CD4-positive, alpha-beta T cell (primary cell): ENCODE measurements around the gene CATSPERZ. TPM values are rescaled to one million over a fixed set of nuclear protein-coding genes. Genes with fewer than 3 reads are reported as not detected.

ENCODE experiments used
- ATAC-seq: fragments of 200-7000 bp; cut with Tn5 transposase; one replicate; pipeline ENCODE4 v1.10.0; 2022; ENCODE audit warnings: mild to moderate bottlenecking; ENCODE audit not compliant: poor library complexity
- CTCF ChIA-PET: fragments of 350-600 bp; sonication (Branson Sonifier 250); formaldehyde crosslinking; loops from one replicate; lab custom pipeline; 2021; ENCODE audit warnings: antibody characterized with exemption, inconsistent platforms; lab: Charles Lee
- POLR2A ChIA-PET: fragments of 350-600 bp; sonication (Branson Sonifier 250); formaldehyde crosslinking; loops from one replicate; lab custom pipeline; 2021; ENCODE audit warnings: antibody characterized with exemption, inconsistent platforms; lab: Charles Lee
- DNase-seq, 14 experiments: peaks; one replicate each; pipeline ENCODE4 v3.0.0-alpha.2; 2013 to 2020; ENCODE audit warnings: mixed read lengths in 2 of 14
- H3K27ac ChIP-seq, 2 donors: one replicate each; pipeline versions ENCODE4 v1.5.1 to v1.7.0; 2013; ENCODE audit warnings: low read length in 2 of 2, low read depth in 1 of 2, mild to moderate bottlenecking in 1 of 2
- H3K27me3 ChIP-seq, 2 experiments: 1 replicate in 1 of 2; 2 replicates in 1 of 2; pipeline versions ENCODE4 v1.6.1 to v1.7.0; 2013; ENCODE audit warnings: low read length in 2 of 2, control low read depth in 1 of 2, mild to moderate bottlenecking in 1 of 2, moderate library complexity in 1 of 2; ENCODE audit not compliant: insufficient read depth in 2 of 2, control insufficient read depth in 1 of 2
- H3K36me3 ChIP-seq: one replicate; pipeline ENCODE4 v1.6.1; 2013; ENCODE audit warnings: low read length, control low read depth; ENCODE audit not compliant: insufficient read depth
- H3K4me1 ChIP-seq: one replicate; pipeline ENCODE4 v1.6.1; 2013; ENCODE audit warnings: low read length, control low read depth; ENCODE audit not compliant: insufficient read depth
- H3K4me3 ChIP-seq: one replicate; pipeline ENCODE4 v1.5.1; 2013; ENCODE audit warnings: mild to moderate bottlenecking, low read length, moderate library complexity
- H3K9me3 ChIP-seq, 2 experiments: 1 replicate in 1 of 2; 2 replicates in 1 of 2; pipeline versions ENCODE4 v1.6.1 to v1.7.0; 2013; ENCODE audit warnings: low read length in 2 of 2, mild to moderate bottlenecking in 2 of 2, control low read depth in 1 of 2, moderate library complexity in 1 of 2; ENCODE audit not compliant: control insufficient read depth in 1 of 2, insufficient read depth in 1 of 2
- H3K27ac Mint-ChIP-seq: one replicate; pipeline ENCODE4 v1.8.0; 2020; ENCODE audit warnings: mixed read lengths
- H3K27me3 Mint-ChIP-seq: one replicate; pipeline ENCODE4 v1.8.0; 2021; ENCODE audit warnings: mixed read lengths
- H3K36me3 Mint-ChIP-seq: one replicate; pipeline ENCODE4 v1.8.0; 2021; ENCODE audit warnings: low read depth, mixed read lengths
- H3K4me1 Mint-ChIP-seq: one replicate; pipeline ENCODE4 v1.8.0; 2021; ENCODE audit warnings: low read depth, mixed read lengths
- H3K4me3 Mint-ChIP-seq: one replicate; pipeline ENCODE4 v1.8.0; 2020; ENCODE audit warnings: mild to moderate bottlenecking, mixed read lengths
- H3K9me3 Mint-ChIP-seq: one replicate; pipeline ENCODE4 v1.8.0; 2020; ENCODE audit warnings: mixed read lengths
- CTCF ChIP-seq: fragments of 200-600 bp; IDR thresholded peaks from one replicate; pipeline ENCODE4 v1.8.0; 2022; ENCODE audit warnings: antibody characterized with exemption, mild to moderate bottlenecking
- intact Hi-C, 2 experiments: fragments of 100-400 bp; cut with DNase I in 1 of 2; cut with micrococcal nuclease in 1 of 2; formaldehyde crosslinking; loops; one replicate each; pipeline versions ENCODE4 v1.15.1 to v1.9.0; 2023 to 2025; cut with DNase I, micrococcal nuclease
- total RNA-seq, 174 experiments: library from RNA in 2 of 174; stranded (reverse) in 2 of 174; gene quantifications; one replicate each; pipeline ENCODE4 v1.2.3 and lab custom pipeline; 2021 to 2026

The CATSPERZ gene
- total RNA-seq, 2 experiments from 2014 or later = not detected

DNA sequence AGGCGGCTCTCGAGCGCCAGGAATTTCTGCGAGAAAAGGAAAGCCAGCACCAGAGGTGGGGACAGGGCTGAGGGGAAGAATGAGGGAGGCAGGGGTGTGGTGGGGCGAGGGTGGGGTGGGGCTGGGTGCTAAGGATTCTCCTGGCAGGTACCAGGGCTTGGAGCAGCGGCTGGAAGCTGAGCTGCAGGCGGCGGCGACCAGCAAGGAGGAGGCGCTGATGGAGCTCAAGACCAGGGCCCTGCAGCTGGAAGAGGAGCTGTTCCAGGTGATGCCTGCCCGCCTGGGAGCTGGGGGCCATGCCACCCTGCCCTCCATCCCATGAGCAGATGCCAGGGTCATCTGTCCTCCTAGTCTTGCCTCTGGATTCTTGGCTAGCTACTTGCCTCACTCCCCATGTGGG is 49.2 kb downstream of the CATSPERZ start:
- ChIA-PET POLR2A (interaction anchor here (2.2 kb wide), 1 partner anchor 32 kb away, joined by 7 read pairs; the partner anchor contains the start of genes PRDX5 and TRMT112), CTCF (no interaction called here)
- Histone ChIP-seq H3K4me3 (no peak overlapping the region), H3K36me3 (peaks cover 57% of the 10 kb centered on the region), H3K27ac (no peak overlapping the region), H3K9me3 (no peaks in the 10 kb centered on the region), H3K4me1 (peaks cover 1% of the 10 kb centered on the region), H3K27me3 (no peaks in the 10 kb centered on the region)
- intact Hi-C loops = no loop called here
- Mint-ChIP-seq H3K27me3 (no peaks in the 10 kb centered on the region), H3K4me1 (peaks cover 5% of the 10 kb centered on the region), H3K9me3 (no peaks in the 10 kb centered on the region), H3K36me3 (peaks cover 20% of the 10 kb centered on the region), H3K4me3 (no peak overlapping the region), H3K27ac (no peak overlapping the region)
- no peak for TF ChIP-seq CTCF
- no peak for ATAC-seq
- no peak for DNase-seq

DNA sequence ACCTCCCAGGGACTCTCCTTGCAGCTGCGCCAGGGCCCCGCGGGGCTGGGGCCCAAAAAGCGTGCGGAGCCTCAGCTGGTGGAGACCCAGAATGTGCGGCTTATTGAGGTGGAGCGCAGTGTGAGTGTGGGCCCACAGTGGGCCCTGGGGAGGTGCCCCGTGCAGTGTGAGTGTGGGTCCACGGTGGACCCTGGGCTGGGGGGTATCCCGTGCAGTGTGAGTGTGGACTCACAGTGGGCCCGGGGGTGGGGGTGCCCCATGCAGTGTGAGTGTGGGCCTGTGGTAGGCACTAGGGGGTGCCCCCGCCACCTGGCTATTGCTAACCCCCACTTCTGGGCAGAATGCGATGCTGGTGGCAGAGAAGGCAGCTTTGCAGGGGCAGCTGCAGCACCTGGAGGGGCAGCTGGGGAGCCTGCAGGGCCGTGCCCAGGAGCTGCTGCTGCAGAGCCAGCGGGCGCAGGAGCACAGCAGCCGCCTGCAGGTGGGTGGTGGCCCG is 51.0 kb downstream of the CATSPERZ start:
- peaks cover 46% of the 10 kb centered on the region for H3K36me3 ChIP-seq
- no peak overlapping the region for H3K27ac Mint-ChIP-seq
- peaks cover 3% of the 10 kb centered on the region for H3K4me1 ChIP-seq
- intact Hi-C loops = no loop called here
- H3K4me3 Mint-ChIP-seq = no peak overlapping the region
- no peaks in the 10 kb centered on the region for H3K27me3 ChIP-seq
- no peaks in the 10 kb centered on the region for H3K9me3 Mint-ChIP-seq
- H3K36me3 Mint-ChIP-seq = peaks cover 9% of the 10 kb centered on the region
- H3K4me3 ChIP-seq = no peak overlapping the region
- H3K27me3 Mint-ChIP-seq = no peaks in the 10 kb centered on the region
- no peak for ATAC-seq
- no peak overlapping the region for H3K27ac ChIP-seq
- ChIA-PET POLR2A (interaction anchor here (1.1 kb wide), 1 partner anchor 9 kb away, joined by 3 read pairs; no protein-coding TSS in a partner anchor), CTCF (no interaction called here)
- no peaks in the 10 kb centered on the region for H3K9me3 ChIP-seq
- no peak for TF ChIP-seq CTCF
- H3K4me1 Mint-ChIP-seq = no peaks in the 10 kb centered on the region
- no peak for DNase-seq

- DNase-seq (no peak), ATAC-seq (no peak)
- H3K9me3 ChIP-seq = no peaks in the 10 kb centered on the region
- TF ChIP-seq CTCF = no peak
- H3K9me3 Mint-ChIP-seq = no peaks in the 10 kb centered on the region
- no peak overlapping the region for H3K27ac ChIP-seq
- H3K27me3 ChIP-seq = no peaks in the 10 kb centered on the region
- peaks cover 5% of the 10 kb centered on the region for H3K4me1 Mint-ChIP-seq
- peaks cover 47% of the 10 kb centered on the region for H3K36me3 ChIP-seq
- H3K4me3 ChIP-seq = no peak overlapping the region
- CTCF ChIA-PET = interaction anchor here (0.6 to 0.9 kb wide), 2 partner anchors 14 to 196 kb away, joined by 3 read pairs; no protein-coding TSS in a partner anchor
- intact Hi-C loops = no loop called here
- no peak overlapping the region for H3K27ac Mint-ChIP-seq
- H3K4me1 ChIP-seq = peaks cover 6% of the 10 kb centered on the region
- peaks cover 11% of the 10 kb centered on the region for H3K36me3 Mint-ChIP-seq
- H3K27me3 Mint-ChIP-seq = no peaks in the 10 kb centered on the region
- H3K4me3 Mint-ChIP-seq = no peak overlapping the region
- POLR2A ChIA-PET = interaction anchor here (1.1 to 1.9 kb wide), 2 partner anchors 10 to 35 kb away, joined by 3 to 10 read pairs; partner anchors contain the start of genes PRDX5 and TRMT112
These were observed 52.2 kb downstream of the CATSPERZ start for GRCh38 chr11:64352099-64352994.
